Urothelium cell line (cell line): ENCODE data around the gene TASP1.

Experiments
- DNase-seq: peaks from one replicate; pipeline ENCODE4 v3.0.0; 2011; ENCODE audit warnings: low spot score, mixed read lengths
- FAIRE-seq: peaks from 2 replicates; lab custom pipeline; 2011; peaks lifted over from hg19 to GRCh38; lab: Jason Lieb, UNC

TASP1 gene

DNA sequence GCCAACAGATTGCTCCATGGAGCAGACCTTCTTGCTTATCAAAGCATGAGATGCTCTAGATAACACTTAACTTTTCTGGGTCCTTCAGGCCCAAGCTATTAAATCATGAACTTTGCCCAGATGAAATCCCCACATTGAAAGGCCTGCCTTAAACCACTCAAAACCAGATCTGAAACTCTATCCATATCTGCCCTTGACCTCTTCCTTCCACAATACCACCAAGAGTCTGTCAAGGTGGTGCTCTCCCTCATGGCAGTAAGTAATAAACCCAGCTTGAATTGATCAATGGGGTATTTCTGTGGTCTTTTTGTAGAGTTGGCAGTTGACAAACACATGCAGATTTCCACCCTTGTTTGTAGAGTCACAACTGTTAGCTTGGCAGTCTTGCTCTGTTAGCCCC is 282.1 kb downstream of the TASP1 start:
- FAIRE-seq (no peak), DNase-seq (no peak)

DNA sequence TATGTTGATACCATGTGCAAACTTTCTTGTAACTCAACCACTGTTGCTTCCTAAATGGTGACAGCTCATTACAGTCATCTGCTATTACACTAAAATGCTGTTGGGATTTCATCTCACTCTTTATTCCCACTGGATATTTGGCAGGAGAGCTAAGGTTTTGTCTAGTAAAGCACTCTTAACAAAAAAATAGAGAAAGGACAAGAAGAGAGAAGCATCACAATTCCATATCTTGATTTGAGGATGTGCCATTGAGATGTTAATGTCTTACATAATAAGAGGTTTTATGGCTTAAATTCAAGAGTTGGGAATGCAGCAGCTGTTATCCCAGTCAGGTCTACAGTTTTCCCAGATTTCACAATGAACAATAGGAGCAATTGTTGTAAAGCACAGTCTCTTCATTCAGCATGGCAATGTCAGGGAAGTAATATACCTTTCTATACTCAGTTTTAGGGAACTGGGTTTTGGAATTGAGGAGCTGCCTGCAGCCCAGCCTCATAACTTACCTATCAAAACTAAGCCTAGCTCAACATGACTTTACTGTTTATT is 282.7 kb downstream of the TASP1 start:
- no peak for FAIRE-seq

DNA sequence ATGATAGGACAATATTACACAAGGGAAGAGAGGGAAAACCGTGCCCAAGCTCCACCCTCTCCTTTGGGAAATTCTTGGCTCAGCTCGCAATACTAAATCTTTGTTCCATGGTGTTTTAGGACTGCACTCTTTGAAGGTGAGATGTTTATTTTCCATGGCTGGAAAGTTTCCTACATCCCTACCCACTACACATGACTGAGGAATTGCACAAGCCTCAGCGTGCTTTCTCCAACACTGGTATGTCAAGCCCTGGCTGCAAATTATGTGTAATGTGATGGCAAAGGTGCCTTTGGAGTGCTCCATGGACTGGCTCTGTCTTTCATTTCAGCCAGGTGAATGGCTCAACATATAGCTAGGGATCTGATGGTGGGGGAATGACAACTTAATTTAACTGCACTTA is 283.3 kb downstream of the TASP1 start:
- FAIRE-seq: no peak
- no peak for DNase-seq

More for the DNA sequence above, 282.7 kb downstream of the TASP1 start:
- no peak for DNase-seq

DNA sequence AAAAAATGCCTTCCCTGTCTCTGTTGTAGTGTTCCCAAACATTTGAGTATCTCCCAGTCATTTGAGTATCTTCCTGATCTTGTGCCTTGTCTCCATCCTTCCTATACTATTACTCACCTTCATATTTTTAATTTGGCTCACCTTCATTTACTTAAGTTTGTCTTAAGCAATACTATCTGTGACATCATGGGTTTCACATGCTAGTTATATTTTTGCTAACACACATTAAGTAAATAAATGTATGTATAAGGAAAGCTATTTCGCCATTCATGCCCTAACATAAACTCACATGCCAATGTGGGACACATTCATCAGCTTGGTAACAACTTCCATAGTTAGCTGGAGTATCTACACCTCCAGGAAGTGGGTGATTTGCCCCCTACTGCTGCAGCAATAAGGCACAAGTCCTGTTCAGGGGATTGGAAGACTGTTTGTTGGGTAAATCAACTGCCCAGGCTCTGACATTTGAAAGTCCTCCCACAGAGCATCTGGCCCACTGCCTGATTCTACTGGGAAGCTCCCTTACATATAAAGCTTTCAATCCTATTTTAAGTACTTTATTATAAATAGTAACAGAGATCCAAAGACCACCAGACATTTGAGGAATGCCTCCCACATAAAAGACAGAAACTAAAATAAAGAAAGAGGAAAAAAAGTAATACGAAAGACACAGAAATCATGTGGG is 285.3 kb downstream of the TASP1 start:
- no peak for FAIRE-seq
- DNase-seq: no peak

DNA sequence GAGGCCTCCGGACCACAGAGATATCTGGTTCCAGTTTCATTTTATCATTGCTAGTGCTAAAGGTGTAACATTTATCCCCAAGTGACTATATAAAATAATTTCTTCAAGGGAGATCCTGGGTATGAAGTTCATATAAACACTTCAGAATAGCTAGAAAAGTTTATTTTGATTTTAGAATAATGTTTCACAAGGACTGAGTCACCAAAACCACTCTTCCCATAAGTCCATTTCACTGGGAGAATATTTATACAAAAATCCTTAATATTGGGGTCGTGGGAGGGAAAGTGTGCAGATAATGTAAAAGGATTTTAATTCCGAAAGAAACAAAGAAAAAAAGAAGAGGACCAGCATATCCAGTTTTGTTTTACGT is 289.5 kb downstream of the TASP1 start:
- FAIRE-seq (no peak), DNase-seq (no peak)

DNA sequence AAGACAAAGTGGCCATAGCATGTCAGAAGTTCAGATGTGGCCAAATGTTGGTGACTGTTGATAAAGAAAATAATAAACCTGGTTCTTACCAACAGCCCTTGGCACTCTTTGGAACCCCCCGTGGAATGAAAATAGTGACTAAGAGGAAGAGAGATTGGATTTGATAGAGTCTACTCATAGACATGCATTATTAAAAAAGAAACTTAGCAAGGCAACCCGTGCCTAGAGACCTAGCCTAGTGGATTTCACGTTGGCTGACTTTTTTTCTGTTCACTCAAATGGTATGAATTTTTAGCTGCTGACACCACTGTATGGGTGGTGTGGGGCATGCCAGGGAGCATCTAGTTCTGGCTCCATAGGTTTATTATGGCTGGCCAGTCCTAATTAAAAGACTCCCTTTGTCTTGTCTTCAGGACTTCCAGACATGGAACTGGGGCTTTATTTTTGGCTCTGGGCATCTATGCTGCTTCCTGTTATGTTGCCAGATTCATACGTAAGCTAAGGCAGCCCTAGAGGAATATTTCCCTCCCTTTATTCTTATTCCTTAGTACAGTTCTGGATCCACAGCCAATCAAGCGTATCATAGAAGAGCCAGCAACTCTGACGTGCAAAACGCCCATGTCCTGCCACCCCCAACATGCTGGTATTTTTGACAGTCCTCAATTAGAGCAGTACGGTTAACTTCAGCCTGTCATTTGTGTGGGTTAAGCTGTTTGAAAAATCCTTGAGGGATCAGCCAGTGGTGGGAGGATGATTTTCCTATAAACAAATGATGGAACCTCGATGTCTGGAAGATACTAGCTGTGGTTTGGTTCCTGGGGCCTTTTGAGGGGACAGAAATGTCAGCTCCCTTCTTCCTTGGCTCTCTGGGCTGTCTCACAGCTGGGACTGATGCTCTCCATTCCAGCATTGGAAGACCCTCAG is 290.2 kb downstream of the TASP1 start:
- FAIRE-seq: no peak
- DNase-seq: no peak

DNA sequence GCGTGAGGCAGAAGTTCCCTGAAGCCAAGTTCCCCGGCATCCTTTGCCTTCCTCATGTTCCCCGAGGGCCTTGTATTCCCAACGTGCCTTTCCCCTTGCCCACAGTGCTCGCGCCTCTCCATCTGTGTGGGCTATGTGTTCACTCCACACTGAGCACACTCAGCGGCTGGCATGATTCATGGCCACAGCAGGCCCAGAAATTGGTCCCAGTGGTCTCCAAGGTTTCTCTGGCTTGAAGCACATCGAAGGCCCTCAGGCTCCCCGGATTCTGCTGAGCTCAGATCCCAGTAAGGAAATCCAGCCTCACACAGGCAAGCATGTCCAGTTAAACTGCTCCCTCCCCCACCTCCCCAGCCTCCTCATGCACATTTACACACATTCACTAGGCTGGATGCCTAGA is 294.1 kb downstream of the TASP1 start:
- DNase-seq (no peak), FAIRE-seq (no peak)

DNA sequence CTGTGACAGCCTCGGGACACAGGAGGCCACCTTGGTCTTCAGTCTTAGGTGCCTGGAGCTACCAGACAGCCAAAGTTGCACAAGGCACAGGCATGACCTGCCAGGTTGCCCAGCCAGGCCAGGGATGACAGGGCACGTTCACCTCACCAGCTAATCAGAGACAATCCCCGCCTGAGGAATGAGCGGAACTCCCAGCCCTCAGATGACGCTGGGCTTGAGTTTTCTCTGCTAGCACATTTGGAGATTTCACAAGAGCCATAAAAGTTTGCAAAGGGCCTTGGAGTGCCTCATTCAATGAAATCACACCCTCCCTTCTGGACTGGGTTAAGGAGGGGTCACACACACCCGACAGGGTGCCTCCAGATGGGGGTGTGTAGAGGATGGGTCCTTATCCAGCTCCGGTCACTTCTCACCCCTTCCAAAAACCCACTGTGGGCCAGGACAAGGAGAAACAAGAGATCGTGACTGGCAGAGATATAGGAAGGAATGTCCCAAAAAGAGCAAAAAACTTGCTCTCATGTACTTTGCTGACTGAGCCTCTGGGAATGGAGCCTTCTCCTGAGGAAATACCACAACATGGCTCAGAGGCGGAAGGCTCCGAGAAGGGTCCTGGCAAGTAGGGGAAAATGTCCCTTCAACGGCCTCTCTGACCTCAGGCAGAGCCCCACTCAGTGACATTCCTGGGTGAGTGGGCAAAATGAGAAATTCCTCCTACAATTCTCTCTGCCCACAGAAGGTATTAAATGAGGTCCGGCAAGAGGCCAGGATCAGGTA is 296.1 kb downstream of the TASP1 start:
- FAIRE-seq: no peak

DNA sequence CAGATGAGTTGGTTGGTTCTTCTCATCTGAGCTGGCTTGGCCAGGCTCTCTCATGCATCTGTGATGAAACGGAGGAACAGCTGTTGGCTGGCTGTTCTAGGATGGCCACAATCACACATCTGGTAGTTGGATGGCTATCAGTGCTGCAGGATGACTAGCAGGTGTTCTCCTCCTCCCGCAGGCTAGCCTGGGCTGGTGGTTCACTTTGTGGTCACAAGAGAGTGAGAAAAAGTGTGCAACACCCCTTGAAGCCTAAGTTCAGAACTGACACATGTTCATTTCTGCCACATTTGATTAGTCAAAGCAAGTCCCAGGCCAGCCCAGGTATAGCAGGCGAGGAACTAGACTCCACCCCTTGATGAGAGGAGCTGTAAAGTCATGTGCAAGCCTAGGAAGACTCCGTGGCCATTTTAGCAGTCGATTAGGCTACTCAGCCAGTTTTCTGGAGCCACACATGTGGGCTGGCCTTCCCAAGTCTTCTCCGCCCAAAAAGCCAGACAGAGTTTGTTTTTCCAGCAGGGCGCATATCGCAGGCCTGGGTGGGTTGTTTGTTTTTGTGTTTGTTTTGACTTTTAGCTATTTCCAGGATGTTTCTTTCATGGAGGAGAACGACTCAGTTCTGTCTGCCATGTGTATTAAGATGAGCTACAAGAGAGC is 296.9 kb downstream of the TASP1 start:
- FAIRE-seq (no peak), DNase-seq (no peak)

More for the DNA sequence above, 296.1 kb downstream of the TASP1 start:
- DNase-seq: no peak

DNA sequence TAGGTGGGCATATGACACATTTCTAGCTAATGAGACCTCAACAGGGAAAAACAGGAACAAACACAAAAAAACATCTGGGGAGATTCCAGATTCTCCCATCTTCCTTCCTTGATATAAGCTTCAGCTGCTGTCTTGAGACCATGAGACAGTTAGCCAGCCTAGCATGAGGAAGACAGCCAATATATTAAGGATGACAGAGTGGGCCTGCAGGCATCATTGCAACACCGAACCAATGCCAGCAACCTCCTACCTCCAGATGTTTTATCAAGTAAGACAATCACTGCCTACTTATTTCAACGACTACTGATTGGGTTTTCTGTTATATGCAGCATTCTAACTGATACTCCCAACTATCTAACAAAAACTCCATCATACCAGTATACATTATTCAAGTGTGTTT is 298.6 kb downstream of the TASP1 start:
- no peak for FAIRE-seq
- DNase-seq: no peak
